IPS-11a (cell line): ENCODE measurements around the gene DACH1.

Experiments used
- H3K4me3 ChIP-seq: one replicate; pipeline ENCODE4 v1.5.1; 2013; ENCODE audit warnings: low read depth, low read length, control low read depth

DACH1 gene

DNA sequence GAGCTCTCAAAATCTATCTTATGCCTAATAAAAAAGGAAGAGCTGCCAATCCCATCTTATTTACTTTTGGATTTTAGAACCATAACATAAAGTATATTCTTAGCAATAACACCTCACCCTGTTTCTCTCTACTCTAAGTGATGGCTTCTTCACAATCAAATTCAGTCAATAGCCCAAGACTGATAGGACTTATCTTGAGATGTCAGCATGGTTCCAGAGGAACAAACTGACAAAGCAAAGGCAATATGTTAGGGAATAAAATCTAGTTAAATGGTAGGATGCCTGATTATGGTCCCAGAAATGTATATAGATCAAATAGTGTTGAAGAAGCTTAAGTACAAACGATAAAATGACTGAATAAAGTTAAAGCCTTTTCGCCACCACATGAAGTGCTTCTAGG is 36.3 kb downstream of the DACH1 start:
- H3K4me3 ChIP-seq, result no peak overlapping the region

DNA sequence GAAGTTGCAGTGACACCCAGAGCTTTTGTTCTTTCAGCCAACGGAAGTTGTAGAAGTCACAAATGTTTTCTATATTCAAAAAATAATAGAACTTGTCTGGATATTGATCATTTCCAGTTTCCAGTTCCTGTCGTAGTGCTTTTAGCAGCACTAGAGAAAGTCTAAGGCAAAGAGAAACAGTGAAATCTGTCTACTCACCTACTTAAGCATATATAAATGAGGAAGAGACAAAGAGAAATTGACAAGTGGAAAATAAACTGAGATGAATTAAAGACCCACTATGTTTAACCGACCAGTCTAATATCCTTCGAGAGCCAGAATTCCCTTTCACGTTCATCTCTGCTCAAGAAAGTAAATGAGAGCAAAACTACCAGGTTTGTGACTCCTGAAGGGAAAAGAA is 36.7 kb downstream of the DACH1 start:
- H3K4me3 ChIP-seq, result no peak overlapping the region

DNA sequence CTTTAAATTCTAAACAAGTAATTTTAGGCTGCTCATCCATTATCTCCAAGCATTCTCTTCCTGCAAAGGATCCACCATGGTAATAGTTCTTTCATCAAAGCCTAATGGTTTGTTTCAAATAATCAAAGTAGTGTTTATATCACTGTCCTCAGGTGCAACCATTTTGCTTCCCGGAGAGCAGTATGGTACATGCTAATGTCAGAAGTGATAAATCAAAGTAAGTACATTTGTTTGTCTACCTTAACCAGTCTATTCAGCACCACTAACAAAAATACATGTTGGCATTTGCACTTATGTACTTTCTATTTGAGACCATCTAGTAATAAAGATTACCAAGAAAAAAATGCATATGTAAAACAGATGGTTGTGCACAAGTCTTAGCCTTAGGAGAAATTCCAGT is 37.5 kb downstream of the DACH1 start:
- no peak overlapping the region for H3K4me3 ChIP-seq

DNA sequence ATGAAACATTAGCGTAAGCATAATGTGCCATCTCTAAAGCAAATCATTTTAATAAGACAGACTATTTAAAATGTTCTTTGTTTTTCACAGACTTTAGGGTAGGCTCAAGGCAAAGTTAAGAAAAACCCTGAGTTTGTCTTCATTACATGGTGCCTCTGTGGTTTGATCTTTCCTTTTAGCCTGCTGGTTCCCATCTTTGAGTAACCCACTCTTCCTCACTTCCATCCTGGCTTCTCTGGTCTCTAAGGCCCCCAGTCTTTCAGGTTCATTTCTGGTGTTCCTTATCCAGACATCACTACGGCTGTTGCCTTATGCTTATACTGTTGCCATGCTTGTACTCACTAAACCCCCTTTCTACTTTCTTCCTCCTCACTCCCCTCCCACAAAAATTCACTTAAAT is 38.4 kb downstream of the DACH1 start:
- H3K4me3 ChIP-seq, result no peak overlapping the region

DNA sequence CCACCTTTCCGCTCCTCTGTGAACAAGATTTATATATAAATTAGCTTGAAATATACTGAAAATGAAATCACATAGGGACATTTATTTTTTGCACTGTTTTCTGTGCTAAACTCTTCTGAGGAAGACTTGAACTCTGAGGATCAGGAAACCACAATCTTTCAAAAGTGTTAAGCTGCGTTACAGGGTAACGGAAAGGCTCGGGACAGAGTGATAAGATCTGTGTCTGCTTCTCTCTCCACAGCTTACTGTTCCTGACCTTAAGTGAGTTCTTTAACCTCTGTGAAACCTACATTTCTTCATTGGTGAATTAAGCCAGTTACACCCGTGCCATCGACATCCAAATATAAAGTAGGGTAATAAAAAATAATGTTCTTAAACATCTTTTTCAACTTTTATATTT is 38.9 kb downstream of the DACH1 start:
- H3K4me3 ChIP-seq, result no peak overlapping the region

DNA sequence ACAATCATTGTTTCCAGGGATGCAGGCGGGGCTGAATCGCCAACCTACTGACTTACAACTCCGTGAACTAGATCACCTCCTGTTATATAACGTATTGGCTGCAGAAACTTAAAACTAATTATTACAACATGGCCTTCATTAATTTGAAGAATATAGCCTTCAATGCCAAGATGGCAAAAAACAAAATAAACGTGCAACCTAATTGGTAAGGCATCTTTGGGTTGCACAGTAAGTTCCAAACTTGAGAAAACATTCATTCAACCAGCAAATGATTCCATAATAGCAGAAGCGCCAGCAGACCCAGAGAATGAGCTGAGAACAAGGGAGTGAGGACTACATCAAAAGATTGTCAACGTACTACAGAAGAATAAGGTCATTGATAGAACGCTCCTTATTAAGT is 39.8 kb downstream of the DACH1 start:
- H3K4me3 ChIP-seq, result no peak overlapping the region

DNA sequence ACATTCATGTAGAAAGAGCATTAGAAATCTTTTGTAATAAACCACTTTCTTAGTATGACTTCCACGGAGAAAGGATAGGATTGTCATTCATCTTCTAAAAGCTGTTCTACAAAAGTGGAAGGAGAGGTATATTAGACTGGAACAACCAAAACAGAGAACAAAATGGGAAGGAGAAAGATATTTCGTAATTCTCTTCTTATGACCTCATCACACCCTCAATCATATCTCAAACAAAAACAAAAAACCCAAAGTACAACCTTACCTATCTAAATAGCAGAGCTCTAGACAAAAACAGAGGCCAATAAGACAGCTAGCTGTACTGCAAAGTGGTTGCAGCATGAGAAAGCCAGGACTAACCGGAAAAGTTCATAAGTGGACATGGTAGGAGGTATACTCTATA is 46.3 kb downstream of the DACH1 start:
- no peak overlapping the region for H3K4me3 ChIP-seq

DNA sequence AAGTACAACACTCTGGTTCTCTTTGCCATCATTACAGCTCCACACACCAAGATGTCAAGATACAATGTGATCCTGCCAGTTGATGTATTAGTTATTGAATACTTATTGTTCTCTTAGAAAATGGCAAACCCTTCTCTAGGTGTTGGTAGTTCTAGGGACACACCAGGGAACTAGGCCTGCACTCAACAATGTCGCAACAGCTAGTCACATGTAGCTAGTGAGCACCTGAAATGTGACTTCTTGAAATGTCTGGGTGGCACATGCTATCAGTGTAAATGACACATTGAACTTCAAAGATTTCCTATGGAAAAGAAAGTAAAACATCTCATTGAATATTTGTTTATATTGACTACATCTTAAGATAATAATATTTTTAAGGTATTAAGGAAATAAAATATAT is 49.7 kb downstream of the DACH1 start:
- no peak overlapping the region for H3K4me3 ChIP-seq

DNA sequence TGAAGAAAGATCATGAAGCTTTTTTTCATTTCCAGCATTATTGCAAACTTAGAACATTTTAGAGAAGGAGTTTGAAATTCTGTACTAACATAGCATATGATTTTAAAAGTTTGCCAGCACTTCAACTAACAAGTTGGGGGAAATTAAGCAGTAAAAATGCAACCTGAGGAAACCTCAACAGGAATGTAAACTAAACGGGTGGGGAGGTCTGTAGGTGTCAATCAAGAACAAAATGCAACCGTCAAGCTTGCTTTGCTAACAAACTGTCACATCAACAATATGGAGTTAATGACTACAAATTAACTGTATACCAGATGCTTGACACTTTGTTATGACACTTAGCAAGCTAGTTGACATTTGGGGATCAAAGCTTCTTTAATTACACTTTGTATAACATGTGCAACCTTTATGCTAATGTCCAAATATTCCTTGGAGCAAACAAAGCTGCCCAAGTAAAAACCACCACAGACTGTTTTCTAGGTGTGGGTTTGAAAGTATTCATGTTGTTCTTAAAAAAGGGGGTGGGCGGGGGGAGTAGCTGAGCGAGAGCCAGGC is 52.1 kb downstream of the DACH1 start:
- no peak overlapping the region for H3K4me3 ChIP-seq

DNA sequence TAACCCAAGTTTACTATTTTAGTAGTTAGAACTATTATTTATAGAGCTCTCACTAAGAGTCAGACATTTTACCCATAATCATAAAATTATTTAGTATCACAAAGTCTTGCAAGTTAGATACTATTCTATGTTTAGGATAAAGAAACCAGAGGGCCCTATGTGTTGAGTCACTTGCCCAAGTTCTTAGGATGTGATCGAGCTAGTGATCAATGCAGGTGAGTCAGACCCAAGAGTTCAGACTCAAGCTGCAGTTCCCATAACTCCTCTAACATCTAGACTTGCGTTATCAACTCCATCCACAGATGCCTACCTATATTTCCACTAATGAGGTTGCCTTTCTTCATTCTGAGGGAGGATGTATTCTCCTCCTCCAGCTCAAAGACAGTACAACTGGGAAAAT is 53.8 kb downstream of the DACH1 start:
- H3K4me3 ChIP-seq, result no peak overlapping the region

DNA sequence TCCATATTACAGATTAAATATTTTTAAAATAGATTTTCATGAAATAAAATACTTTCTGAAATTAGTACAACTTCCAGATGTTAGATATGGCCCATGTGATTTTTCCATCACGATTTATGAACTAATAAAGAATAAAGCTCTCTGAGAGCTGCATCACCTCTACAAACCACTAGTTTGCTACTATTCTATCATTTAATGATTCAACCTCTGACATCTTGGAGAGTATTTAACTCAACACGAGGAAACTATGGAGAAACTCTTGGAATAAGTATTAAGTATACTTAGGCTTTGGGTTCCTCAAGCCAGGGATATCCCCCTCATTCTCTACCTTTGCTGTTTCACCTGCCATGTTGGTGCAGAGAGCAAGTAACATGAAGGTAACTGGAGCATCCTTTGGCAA is 55.7 kb downstream of the DACH1 start:
- H3K4me3 ChIP-seq, result no peak overlapping the region

DNA sequence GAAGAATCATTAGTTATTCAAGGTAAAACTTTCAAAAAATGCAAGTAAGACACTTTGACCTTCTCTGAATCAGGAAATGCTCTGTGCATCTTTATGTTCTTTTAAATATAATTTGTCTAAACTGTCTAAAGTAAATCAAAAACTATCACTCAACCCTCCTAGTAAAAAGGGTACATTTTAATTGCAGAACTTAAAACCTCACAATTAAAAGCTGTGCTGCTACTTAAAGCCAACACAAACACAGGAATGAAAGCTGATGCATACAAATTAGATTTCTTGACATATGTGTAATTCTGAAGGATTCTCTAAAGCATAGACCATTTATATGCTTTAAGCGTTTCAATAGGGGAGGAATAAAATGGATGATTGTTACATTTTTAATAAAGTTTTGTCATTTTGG is 58.3 kb downstream of the DACH1 start:
- H3K4me3 ChIP-seq, result no peak overlapping the region

DNA sequence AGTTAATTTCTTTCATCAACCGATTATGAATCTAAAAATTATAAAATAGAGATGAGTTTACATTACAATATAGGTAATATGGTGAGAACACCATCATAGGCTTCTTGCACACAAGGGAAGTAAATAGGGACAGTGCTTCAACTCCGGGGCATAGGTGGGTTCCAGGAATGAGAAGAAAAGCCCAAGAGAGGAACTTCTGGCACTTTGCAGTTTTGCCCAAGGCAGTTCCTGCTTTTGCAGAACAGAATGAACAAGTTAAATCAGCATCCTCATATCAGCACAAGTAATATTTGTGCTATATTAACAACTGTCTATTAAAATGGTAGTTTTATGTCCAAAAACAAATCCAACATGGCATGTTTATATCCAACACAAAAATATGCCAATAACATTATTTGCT is 60.1 kb downstream of the DACH1 start:
- H3K4me3 ChIP-seq, result no peak overlapping the region

DNA sequence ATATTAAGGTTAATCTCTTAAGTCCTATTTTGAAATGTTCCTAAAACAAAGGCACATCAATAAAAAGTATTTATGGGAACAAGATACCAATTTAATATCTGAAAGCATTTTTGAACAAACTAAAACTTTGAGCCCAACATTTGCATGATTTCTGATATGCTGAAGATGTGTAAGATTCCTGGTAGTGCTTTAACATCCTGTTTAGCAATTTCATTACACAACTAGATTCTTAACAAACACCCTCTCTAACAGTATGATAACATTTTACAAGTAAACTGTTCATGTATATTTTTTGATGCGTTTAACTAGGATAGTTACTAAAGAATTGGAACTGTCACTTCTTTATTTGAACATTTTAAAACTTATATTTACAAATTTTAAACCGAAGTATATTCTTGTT is 63.9 kb downstream of the DACH1 start:
- H3K4me3 ChIP-seq, result no peak overlapping the region

DNA sequence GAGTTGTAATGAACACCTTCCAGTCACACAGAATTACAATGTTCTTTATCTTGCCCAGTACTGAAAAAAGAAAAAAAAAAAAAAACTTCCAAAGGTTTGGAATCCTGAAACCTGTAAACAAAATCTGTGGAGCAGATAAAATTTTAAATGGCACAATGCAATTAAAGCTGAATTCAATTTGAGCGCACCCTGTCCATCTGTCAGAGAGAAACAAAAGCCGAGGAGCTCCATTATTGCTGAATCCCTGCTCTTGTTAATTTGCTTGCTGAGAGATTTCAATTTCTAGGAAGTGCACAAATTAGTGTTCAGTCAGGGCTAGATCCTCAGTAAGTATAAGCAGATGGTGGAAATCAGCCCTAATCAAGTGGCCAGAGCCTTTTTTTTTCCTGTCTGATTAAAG is 65.2 kb downstream of the DACH1 start:
- H3K4me3 ChIP-seq, result no peak overlapping the region

DNA sequence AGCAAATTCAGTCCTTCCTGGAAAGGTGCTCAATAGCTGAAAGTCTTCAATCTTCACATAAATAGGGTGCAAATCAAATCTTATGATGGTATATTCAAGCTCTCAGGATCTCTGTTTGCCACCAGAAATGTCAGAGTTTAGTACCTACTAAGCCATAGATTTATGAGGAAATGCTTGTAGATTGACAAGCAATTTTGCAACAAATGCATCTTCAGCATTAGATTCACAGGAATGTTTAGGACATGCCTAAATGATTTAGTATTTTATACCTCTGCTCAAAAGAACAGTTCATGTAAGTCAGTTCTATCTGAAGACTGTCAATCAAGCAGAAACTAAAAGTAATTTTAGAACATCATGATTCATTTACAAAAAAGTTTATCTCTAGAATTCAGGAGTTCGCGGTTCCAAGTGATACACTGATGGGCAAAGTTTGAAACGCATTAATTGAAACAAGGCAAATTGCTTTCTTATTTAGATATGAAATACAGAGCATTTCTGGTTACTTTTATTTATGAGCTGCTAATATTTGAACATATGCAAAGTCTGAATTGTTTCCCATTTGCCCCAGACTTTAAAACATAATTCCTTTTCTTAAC is 65.7 kb downstream of the DACH1 start:
- no peak overlapping the region for H3K4me3 ChIP-seq

DNA sequence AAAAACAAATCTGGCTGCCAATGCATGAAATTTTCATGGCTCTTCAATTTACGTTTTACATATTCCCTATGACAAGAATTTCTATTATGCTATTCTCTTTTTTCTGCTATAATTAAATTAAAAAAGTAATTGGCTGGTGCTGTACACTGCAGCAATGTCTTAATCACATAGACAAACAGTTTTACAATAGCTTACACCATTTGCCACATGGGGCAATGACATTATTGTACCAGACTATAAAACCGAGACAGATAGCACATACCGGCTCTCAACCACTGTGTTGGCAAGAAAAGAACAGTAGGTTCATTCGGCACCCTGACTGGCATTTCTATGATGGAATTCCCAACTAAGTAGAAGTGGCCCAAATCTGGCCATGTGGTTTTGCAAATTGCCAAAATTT is 67.7 kb downstream of the DACH1 start:
- H3K4me3 ChIP-seq, result no peak overlapping the region

DNA sequence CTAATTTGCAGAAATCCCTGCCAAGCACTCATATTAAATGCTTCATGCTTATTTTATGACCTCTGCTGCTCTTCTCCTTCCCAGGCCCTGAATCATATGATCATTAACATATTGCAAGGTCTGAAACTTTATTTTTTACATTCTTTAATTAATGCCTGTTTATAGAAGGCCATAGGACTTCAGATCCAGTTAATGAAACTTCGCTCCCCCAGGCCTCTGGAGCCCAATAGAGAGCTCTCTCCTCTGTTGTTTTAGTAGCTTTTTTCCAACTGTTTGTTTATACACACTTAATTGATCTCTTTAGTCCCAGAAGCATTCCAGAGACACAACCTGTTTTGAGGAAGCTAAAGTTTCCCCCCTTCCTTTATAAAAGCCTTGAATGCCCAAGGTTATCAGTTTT is 68.3 kb downstream of the DACH1 start:
- H3K4me3 ChIP-seq, result no peak overlapping the region

DNA sequence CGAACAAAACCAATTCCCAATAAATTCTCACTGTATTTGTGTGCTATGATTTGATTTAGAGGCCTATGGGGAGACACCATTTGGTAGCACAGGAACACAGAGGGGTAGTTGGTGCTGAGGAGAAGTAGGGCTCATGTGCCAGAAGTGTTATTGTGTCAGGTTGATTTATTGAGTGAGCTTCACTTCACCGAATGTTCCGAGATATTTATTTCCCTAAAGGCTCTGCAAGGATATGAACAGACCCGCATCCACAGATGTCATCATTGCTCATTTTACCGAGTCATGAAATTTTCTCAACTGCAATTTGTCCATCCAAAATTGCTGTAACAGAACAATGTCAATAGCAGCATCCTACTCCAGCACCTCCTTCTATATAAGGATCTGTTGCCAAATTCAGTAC is 69.5 kb downstream of the DACH1 start:
- H3K4me3 ChIP-seq, result no peak overlapping the region

DNA sequence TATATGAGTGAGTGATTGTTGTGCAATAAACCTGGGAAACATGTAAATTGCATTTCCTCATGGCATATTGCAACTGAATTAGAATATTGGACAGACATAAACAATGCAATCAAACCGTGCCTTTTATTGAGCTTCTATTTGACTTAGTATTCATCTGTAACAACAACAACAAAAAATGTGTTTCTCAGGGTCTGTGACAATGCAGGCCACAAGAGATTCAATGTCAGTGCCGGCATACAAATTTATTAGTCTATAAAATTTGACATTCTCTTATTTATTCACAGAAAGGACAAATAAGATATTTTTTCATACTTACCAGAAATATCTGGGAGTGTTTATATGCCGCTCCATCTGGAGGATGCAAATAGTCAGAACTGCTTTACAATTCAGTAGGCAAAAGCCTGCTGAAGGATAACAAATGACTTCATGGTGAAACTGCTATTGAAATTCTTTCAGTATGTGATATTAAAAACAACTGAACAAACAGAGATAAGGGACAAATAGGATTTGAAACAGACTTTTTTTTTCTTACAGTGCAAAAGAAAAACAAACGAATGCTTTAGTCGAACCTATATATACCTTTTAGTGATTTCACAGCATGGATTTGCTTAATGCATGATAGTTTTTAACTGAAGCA is 77.2 kb downstream of the DACH1 start:
- no peak overlapping the region for H3K4me3 ChIP-seq

DNA sequence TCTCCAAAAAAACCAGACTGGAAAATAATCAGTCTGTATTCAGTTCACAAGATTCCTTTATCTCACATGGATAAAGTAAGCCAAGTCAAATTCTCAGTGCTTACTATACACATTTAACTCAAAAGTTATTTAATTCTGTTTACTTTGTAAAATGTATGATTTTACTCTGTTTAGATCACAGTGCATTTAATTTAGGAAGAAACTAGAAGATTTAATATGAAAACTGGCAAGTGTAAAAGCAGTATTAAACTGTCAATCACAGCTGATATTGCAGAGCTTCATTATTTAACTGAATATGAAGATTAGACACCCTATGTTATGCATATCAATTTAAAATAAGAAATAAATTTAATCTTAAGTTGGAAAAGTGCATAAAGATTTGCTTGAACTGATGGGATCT is 78.0 kb downstream of the DACH1 start:
- no peak overlapping the region for H3K4me3 ChIP-seq

DNA sequence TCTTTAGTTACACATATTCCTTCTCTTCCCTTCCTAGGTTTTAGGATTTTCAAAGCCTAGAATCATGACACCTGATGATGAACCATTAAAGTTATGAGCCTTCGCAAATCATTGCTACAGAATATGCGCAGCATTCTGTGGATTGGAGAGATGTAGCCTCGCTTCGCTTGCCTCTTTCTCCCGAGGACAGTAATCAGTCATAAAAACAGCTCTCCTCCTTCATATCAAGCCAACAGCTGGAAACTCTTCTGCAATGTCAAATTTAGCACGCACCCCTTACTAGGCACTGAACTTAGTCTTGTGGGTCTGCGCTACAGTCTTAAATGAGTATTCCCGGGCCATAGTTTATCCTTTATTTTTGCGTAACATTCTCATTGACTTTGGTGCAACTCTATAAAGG is 79.6 kb downstream of the DACH1 start:
- H3K4me3 ChIP-seq, result no peak overlapping the region

DNA sequence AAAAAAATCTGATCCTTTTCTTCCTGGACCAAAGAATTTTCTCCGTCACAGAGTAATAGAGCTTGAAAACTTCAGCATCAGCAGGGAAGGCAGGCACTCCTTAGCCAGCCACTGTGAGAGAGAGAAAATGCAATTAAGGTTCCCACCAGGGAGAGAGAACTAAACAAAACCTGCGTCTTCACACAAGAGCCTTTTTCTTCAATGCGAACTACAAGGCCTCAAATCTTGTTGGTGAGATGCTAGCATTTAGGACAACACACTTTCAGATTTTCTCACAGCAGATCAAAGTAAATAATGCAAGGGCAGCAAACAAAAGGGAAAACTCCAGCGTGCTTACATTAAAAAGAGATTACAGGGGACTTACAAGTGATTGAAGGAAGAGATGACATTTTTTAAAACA is 80.1 kb downstream of the DACH1 start:
- no peak overlapping the region for H3K4me3 ChIP-seq
